Prostate gland (tissue), 2 donors: ENCODE measurements around the gene MPP3.

Source experiments
- CTCF ChIP-seq, 4 experiments: fragments of 200-600 bp in 2 of 4; fragments of 450-650 bp in 2 of 4; sonication (generic) in 2 of 4; IDR thresholded peaks; 1 replicate in 3 of 4; 2 replicates in 1 of 4; pipeline ENCODE4 v1.5.1; 2016 to 2019; ENCODE audit warnings: antibody characterized with exemption in 4 of 4, mild to moderate bottlenecking in 2 of 4, moderate library complexity in 2 of 4
- POLR2A ChIP-seq: fragments of 450-650 bp; IDR thresholded peaks from one replicate; pipeline ENCODE4 v1.6.1; 2016; ENCODE audit warnings: antibody characterized with exemption, mild to moderate bottlenecking
- POLR2AphosphoS5 ChIP-seq: sonication (generic); formaldehyde crosslinking; IDR thresholded peaks from one replicate; pipeline ENCODE4 v1.6.1; 2017; ENCODE audit warnings: antibody characterized with exemption

GRCh38 chr17:43770957-43771356, 62.0 kb downstream of the MPP3 start:
- no peak for TF ChIP-seq POLR2AphosphoS5
- TF ChIP-seq POLR2A = no peak
- TF ChIP-seq CTCF (IDR thresholded peaks at IDR 0.05) = no peak
